Activated CD8-positive, alpha-beta T cell treated with anti-CD3 and anti-CD28 coated beads for 36 hours (primary cell): Measurements from ENCODE around the gene SCO2. TPM values are rescaled to one million over a fixed set of nuclear protein-coding genes. Genes with fewer than 3 reads are reported as not detected.
A peak's percentile ranks its signal among the peaks of the same experiment; 100 is the strongest.

Source experiments
- ATAC-seq: fragments of 200-7000 bp; cut with Tn5 transposase; one replicate; pipeline ENCODE4 v1.10.0; 2021; ENCODE audit warnings: mild to moderate bottlenecking, moderate library complexity
- CTCF ChIA-PET: fragments of 350-600 bp; sonication (Branson Sonifier 250); formaldehyde crosslinking; loops from one replicate; lab custom pipeline; 2021; ENCODE audit warnings: antibody characterized with exemption; lab: Charles Lee
- POLR2A ChIA-PET: fragments of 350-600 bp; sonication (Branson Sonifier 250); formaldehyde crosslinking; loops from one replicate; lab custom pipeline; 2021; ENCODE audit warnings: antibody characterized with exemption; lab: Charles Lee
- DNase-seq: peaks from one replicate; pipeline ENCODE4 v3.0.0-alpha.2; 2020
- H3K27ac Mint-ChIP-seq: one replicate; pipeline ENCODE4 v1.8.0; 2021; ENCODE audit warnings: mild to moderate bottlenecking, mixed read lengths
- H3K27me3 Mint-ChIP-seq: one replicate; pipeline ENCODE4 v1.8.0; 2021; ENCODE audit warnings: mixed read lengths
- H3K36me3 Mint-ChIP-seq: one replicate; pipeline ENCODE4 v1.8.0; 2021; ENCODE audit warnings: low read depth, mixed read lengths
- H3K4me1 Mint-ChIP-seq: one replicate; pipeline ENCODE4 v1.8.0; 2021; ENCODE audit warnings: low read depth, mixed read lengths
- H3K4me3 Mint-ChIP-seq: one replicate; pipeline ENCODE4 v1.8.0; 2021; ENCODE audit warnings: mild to moderate bottlenecking, moderate library complexity, mixed read lengths
- H3K9me3 Mint-ChIP-seq: one replicate; pipeline ENCODE4 v1.8.0; 2021; ENCODE audit warnings: mixed read lengths
- CTCF ChIP-seq: fragments of 200-600 bp; IDR thresholded peaks from one replicate; pipeline ENCODE4 v1.8.0; 2022; ENCODE audit warnings: antibody characterized with exemption, mild to moderate bottlenecking
- intact Hi-C: fragments of 100-400 bp; cut with micrococcal nuclease; formaldehyde crosslinking; loops from one replicate; pipeline ENCODE4 v1.10.0; 2022
- total RNA-seq, 2 experiments: library from RNA; stranded (reverse); gene quantifications; one replicate each; pipeline ENCODE4 v1.2.3, GENCODE V29; 2021

The SCO2 gene
- total RNA-seq, 2 experiments from 2014 or later: 2.7 TPM; not detected in 1

DNA sequence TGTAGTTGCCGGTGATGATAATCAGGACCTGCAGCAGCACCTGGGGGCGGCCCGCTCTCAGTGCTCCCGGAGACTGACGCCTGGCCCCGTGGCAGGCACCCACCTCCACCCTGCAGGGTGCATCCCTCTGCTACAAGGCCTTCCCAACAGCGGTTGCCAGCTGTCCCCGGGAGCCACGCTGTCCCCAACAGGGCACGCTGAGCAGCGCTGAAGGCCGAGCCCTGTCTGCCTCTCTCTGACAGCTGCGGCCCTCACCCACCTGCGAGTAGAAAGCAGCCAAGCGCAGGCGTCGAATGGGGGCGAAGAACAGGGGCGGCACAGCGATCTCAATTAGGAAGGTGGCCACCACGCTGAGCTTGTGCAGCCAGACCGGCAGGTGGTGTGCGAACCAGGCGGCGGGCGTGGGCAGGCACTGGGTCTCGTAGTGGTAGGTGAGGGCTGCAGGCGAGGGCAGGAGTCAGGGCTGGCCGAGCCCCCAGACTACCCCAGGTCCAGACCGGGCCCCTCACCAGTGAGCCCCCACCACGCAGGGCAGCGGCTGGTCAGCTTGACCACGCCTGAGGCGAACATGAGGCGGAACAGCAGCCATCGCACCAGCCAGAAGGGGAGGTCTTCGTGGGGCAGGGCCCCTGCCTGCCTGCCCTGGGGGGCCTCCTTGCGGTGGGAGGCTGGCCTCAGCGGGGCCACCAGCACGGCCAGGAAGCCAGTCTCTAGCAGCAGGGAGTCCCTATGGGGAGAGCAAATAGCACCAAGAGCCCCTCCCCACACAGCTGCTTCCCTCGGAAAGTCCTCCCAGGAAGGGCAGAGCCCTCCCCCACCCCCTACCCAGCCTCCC is 19.4 kb downstream of the SCO2 start:
- H3K4me3 Mint-ChIP-seq: peak overlapping the region; percentile 98
- peaks cover 12% of the 10 kb centered on the region for H3K4me1 Mint-ChIP-seq
- ChIA-PET CTCF (interaction anchor here (0.9 to 9.9 kb wide), 4 partner anchors 8 to 115 kb away, joined by 5 to 80 read pairs (median 8); partner anchors contain the start of gene SCO2), POLR2A (interaction anchor here (8.0 kb wide), 1 partner anchor 18 kb away, joined by 111 read pairs; the partner anchor contains the start of gene SCO2)
- H3K36me3 Mint-ChIP-seq: peaks cover 14% of the 10 kb centered on the region
- DNase-seq: no peak
- TF ChIP-seq CTCF: no peak
- ATAC-seq: no peak
- no peak overlapping the region for H3K27ac Mint-ChIP-seq
- intact Hi-C loops: no loop called here
- no peaks in the 10 kb centered on the region for H3K27me3 Mint-ChIP-seq
- no peaks in the 10 kb centered on the region for H3K9me3 Mint-ChIP-seq

DNA sequence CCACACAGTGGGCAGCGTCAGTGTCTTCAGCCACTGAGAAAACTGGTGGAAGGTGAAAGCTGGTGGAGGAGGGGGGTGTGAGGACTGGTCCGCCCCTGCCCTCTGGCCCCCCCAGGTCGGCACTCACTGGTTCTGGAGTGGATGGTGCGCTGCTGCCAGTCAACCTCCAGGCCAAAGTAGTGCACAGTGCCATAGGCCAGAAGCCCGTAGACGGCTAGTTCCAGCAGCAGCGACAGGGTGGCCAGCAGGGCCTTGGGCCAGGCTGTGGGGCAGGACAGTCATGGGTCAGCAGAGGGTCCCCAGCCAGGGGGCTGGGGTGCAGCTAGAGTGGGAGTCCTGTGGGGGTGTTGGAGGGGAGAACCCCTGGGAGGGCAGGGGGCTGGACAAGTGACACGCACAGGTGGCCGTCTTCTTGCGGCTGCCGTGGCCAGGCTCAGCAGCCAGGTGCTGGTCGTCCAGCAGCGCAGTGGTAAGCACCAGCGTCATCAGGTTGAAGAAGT is 20.1 kb downstream of the SCO2 start:
- intact Hi-C loops: no loop called here
- peak overlapping the region; percentile 31 for H3K4me3 Mint-ChIP-seq
- CTCF ChIA-PET: interaction anchor here (0.8 to 9.9 kb wide), 4 partner anchors 18 to 116 kb away, joined by 3 to 80 read pairs (median 8); partner anchors contain the start of gene SCO2

GRCh38 chr22:50504369-50505211 is 20.8 kb downstream of the SCO2 start:
- ChIA-PET CTCF (interaction anchor here (0.8 to 9.9 kb wide), 3 partner anchors 17 to 116 kb away, joined by 3 to 80 read pairs (median 10); partner anchors contain the start of gene SCO2), POLR2A (no interaction called here)
- H3K27me3 Mint-ChIP-seq: no peaks in the 10 kb centered on the region
- intact Hi-C loops: no loop called here
- ATAC-seq (no peak), DNase-seq (no peak)
- no peak for TF ChIP-seq CTCF
- H3K4me1 Mint-ChIP-seq: peaks cover 9% of the 10 kb centered on the region
- peaks cover 13% of the 10 kb centered on the region for H3K36me3 Mint-ChIP-seq
- no peak overlapping the region for H3K4me3 Mint-ChIP-seq
- H3K9me3 Mint-ChIP-seq: no peaks in the 10 kb centered on the region
- H3K27ac Mint-ChIP-seq: no peak overlapping the region

More for the DNA sequence above, 20.1 kb downstream of the SCO2 start:
- POLR2A ChIA-PET: interaction anchor here (8.0 kb wide), 1 partner anchor 19 kb away, joined by 111 read pairs; the partner anchor contains the start of gene SCO2
- Mint-ChIP-seq H3K27me3 (no peaks in the 10 kb centered on the region), H3K27ac (no peak overlapping the region), H3K36me3 (peaks cover 14% of the 10 kb centered on the region), H3K4me1 (peaks cover 10% of the 10 kb centered on the region), H3K9me3 (no peaks in the 10 kb centered on the region)
- TF ChIP-seq CTCF: no peak
- DNase-seq (no peak), ATAC-seq (no peak)

GRCh38 chr22:50503475-50504145 is 21.8 kb downstream of the SCO2 start:
- Mint-ChIP-seq H3K9me3 (no peaks in the 10 kb centered on the region), H3K4me1 (no peaks in the 10 kb centered on the region), H3K27ac (no peak overlapping the region), H3K36me3 (peaks cover 4% of the 10 kb centered on the region), H3K27me3 (no peaks in the 10 kb centered on the region), H3K4me3 (no peak overlapping the region)
- intact Hi-C loops: no loop called here
- no peak for TF ChIP-seq CTCF
- CTCF ChIA-PET: interaction anchor here (9.9 kb wide), 1 partner anchor 22 kb away, joined by 80 read pairs; the partner anchor contains the start of gene SCO2
- ATAC-seq (no peak), DNase-seq (peak; percentile 50)
- POLR2A ChIA-PET: interaction anchor here (0.8 to 1.3 kb wide), 2 partner anchors 22 to 118 kb away, joined by 3 to 5 read pairs; partner anchors contain the start of gene SCO2
